Activated T-cell treated with anti-CD3 and anti-CD28 coated beads, Interleukin-2, amount 50 U/mL, for 72 hours (primary cell): Measurements from ENCODE around the gene ERCC6. TPM values are rescaled to one million over a fixed set of nuclear protein-coding genes. Genes with fewer than 3 reads are reported as not detected.

ENCODE experiments used
- ATAC-seq, 2 donors: fragments of 150-1000 bp; cut with Tn5 transposase; replicated peaks in 1 of 2; 2 replicates each; pipeline ENCODE4 v1.10.0; 2021; ENCODE audit warnings: moderate library complexity in 2 of 2, mild to moderate bottlenecking in 1 of 2
- DNase-seq, 2 donors: peaks; one replicate each; pipeline ENCODE4 v3.0.0; 2021 to 2022; ENCODE audit warnings: mixed read lengths in 1 of 2
- H3K27ac Mint-ChIP-seq: one replicate; pipeline ENCODE4 v1.8.0; 2022; ENCODE audit warnings: mild to moderate bottlenecking, moderate library complexity, mixed read lengths
- H3K27me3 Mint-ChIP-seq: one replicate; pipeline ENCODE4 v1.8.0; 2022; ENCODE audit warnings: low read depth, mixed read lengths
- H3K36me3 Mint-ChIP-seq, 2 donors: one replicate each; pipeline ENCODE4 v1.8.0; 2022; ENCODE audit warnings: mixed read lengths in 2 of 2, mild to moderate bottlenecking in 1 of 2; ENCODE audit not compliant: insufficient read depth in 2 of 2
- H3K4me1 Mint-ChIP-seq: one replicate; pipeline ENCODE4 v1.8.0; 2022; ENCODE audit warnings: low read depth, mixed read lengths
- H3K4me3 Mint-ChIP-seq, 2 donors: one replicate each; pipeline ENCODE4 v1.8.0; 2022; ENCODE audit warnings: mild to moderate bottlenecking in 2 of 2, mixed read lengths in 2 of 2, moderate library complexity in 2 of 2
- H3K9me3 Mint-ChIP-seq, 2 donors: one replicate each; pipeline ENCODE4 v1.8.0; 2022; ENCODE audit warnings: mixed read lengths in 2 of 2
- total RNA-seq, 2 donors: library from RNA; stranded (reverse); gene quantifications; one replicate each; pipeline ENCODE4 v1.2.3, GENCODE V29; 2022

Gene ERCC6
- total RNA-seq, 2 donors from 2014 or later = 29.4 to 33.6 TPM

DNA sequence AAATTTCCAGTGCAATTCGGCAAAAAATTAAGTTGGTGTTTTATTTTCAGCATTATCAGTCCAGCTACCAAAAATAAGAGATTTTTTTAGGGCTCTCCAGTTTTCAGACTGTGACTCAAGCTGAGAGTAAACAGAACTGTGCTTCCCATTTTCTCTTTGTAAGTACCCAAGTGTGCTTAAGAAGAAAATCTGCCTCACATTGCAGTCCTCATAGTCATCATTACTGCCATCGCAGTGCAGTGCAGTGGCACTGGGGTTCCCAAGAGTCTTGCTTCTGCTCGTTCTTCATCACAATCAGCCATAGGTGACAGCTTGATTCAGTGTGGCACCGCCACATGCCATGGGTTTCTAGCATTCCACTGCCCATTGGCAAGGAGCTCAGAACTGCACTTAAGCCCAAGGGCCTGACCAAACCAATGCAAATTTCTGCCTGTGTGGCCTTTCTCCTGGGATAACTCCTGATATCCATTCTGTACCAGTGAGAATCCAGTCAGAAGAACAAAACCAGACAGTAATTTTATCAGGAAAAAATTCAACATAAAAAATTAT is 25.6 kb upstream of the ERCC6 start:
- Mint-ChIP-seq H3K4me1 (peaks cover 26% of the 10 kb centered on the region), H3K9me3 (peaks cover 2 to 3% of the 10 kb centered on the region in 2 donors), H3K4me3 (no peak overlapping the region), H3K36me3 (peaks cover 0 to 3% of the 10 kb centered on the region in 2 donors), H3K27me3 (peaks cover 36% of the 10 kb centered on the region), H3K27ac (no peak overlapping the region)
- ATAC-seq (no peak), DNase-seq (no peak)

GRCh38 chr10:49562893-49563292 is 24.0 kb upstream of the ERCC6 start:
- peaks cover 0 to 2% of the 10 kb centered on the region in 2 donors for H3K9me3 Mint-ChIP-seq
- no peak overlapping the region for H3K4me3 Mint-ChIP-seq
- no peak overlapping the region for H3K27ac Mint-ChIP-seq
- peaks cover 0 to 1% of the 10 kb centered on the region in 2 donors for H3K36me3 Mint-ChIP-seq
- DNase-seq (no peak), ATAC-seq (peak in 1 of 2 donors; percentile 58)
- peaks cover 10% of the 10 kb centered on the region for H3K4me1 Mint-ChIP-seq
- peaks cover 43% of the 10 kb centered on the region for H3K27me3 Mint-ChIP-seq

GRCh38 chr10:49560526-49560925 is 21.6 kb upstream of the ERCC6 start:
- Mint-ChIP-seq H3K4me1 (peaks cover 6% of the 10 kb centered on the region), H3K4me3 (no peak overlapping the region), H3K36me3 (peaks cover 0 to under 1% of the 10 kb centered on the region in 2 donors), H3K27ac (no peak overlapping the region), H3K9me3 (peaks cover 0 to 2% of the 10 kb centered on the region in 2 donors), H3K27me3 (peaks cover 28% of the 10 kb centered on the region)
- DNase-seq (no peak), ATAC-seq (no peak)

GRCh38 chr10:49559476-49559875 is 20.6 kb upstream of the ERCC6 start:
- Mint-ChIP-seq H3K4me3 (no peak overlapping the region), H3K27ac (no peak overlapping the region), H3K36me3 (peaks cover 0 to 2% of the 10 kb centered on the region in 2 donors), H3K27me3 (peaks cover 22% of the 10 kb centered on the region), H3K4me1 (peaks cover 6% of the 10 kb centered on the region), H3K9me3 (peaks cover 1 to 2% of the 10 kb centered on the region in 2 donors)
- ATAC-seq = no peak
- DNase-seq = no peak

DNA sequence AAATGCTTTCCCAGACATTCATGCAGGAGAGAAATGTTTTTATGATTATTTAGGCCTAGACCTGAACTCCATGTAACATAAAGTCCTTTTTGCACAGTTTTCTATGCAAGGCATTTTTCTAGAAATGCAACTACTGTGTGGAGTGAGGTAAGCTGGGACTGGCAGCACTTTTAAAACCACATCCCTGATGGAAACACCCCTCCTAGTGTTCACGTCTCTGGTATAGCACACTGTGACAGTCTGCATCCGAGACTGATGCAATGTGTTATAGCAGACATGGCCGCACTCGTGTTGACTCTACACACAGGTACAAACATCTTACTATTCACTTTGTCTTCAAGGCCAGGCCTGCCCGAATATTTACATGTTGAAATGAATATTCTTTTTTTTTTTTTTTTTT is 19.3 kb upstream of the ERCC6 start:
- no peak overlapping the region for H3K27ac Mint-ChIP-seq
- H3K4me3 Mint-ChIP-seq = no peak overlapping the region
- ATAC-seq (no peak), DNase-seq (no peak)
- H3K9me3 Mint-ChIP-seq = peaks cover 2 to 4% of the 10 kb centered on the region in 2 donors
- peaks cover 6% of the 10 kb centered on the region for H3K4me1 Mint-ChIP-seq
- H3K36me3 Mint-ChIP-seq = peaks cover 0 to 2% of the 10 kb centered on the region in 2 donors
- H3K27me3 Mint-ChIP-seq = peaks cover 35% of the 10 kb centered on the region

- Mint-ChIP-seq H3K4me3 (no peak overlapping the region), H3K9me3 (peaks cover 2 to 4% of the 10 kb centered on the region in 2 donors), H3K27me3 (peaks cover 40% of the 10 kb centered on the region), H3K36me3 (peaks cover 0 to 2% of the 10 kb centered on the region in 2 donors), H3K27ac (no peak overlapping the region), H3K4me1 (peaks cover 3% of the 10 kb centered on the region)
- DNase-seq (no peak), ATAC-seq (no peak)
These were observed 18.8 kb upstream of the ERCC6 start for GRCh38 chr10:49557681-49558080.

DNA sequence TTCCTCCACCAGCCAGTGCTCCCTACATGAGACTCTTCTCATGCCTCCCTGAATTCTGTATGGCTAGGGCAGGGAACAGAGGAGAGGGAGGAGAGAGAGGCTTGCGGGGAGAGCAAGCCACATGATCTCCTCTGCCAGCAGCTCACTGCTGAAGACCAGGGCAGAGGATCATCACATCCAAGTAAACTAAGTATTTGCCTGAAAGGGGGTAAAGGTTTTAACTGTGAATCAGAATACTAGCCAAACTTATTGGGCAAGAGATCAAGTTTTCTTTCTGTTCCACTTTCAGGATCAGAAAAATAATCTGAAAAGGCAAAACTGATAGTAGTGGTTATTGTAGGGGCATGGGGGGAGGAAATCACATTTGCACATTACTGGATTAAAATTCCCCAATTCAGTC is 17.8 kb upstream of the ERCC6 start:
- Mint-ChIP-seq H3K4me3 (no peak overlapping the region), H3K27ac (no peak overlapping the region), H3K36me3 (peaks cover 0 to 2% of the 10 kb centered on the region in 2 donors), H3K9me3 (peaks cover 2 to 4% of the 10 kb centered on the region in 2 donors), H3K27me3 (peaks cover 44% of the 10 kb centered on the region), H3K4me1 (no peaks in the 10 kb centered on the region)
- ATAC-seq (no peak), DNase-seq (no peak)

GRCh38 chr10:49552277-49552676 is 13.4 kb upstream of the ERCC6 start:
- no peak overlapping the region for H3K4me3 Mint-ChIP-seq
- DNase-seq = no peak
- H3K4me1 Mint-ChIP-seq = no peaks in the 10 kb centered on the region
- no peak overlapping the region for H3K27ac Mint-ChIP-seq
- no peak for ATAC-seq
- peaks cover 0 to 2% of the 10 kb centered on the region in 2 donors for H3K36me3 Mint-ChIP-seq
- peaks cover 2 to 3% of the 10 kb centered on the region in 2 donors for H3K9me3 Mint-ChIP-seq
- H3K27me3 Mint-ChIP-seq = peaks cover 39% of the 10 kb centered on the region

DNA sequence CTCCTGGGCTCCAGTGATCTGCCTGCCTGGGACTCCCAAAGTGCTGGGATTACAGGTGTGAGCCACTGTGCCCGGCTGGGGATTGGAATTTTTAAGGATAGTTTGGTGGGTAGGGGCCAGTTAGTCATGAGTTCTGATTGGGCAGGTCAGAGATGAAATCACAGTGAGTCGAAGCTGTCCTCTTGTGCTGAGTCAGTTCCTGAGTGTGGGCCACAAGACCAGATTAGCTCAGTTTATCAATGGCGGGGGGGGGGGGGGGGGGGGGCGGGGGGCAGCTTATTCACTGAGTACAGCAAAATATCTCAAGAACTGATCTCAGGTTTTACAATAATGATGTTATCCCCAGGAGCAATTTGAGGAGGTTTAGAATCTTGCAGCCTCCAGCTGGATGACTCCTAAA is 11.6 kb upstream of the ERCC6 start:
- H3K36me3 Mint-ChIP-seq = peaks cover 0 to 2% of the 10 kb centered on the region in 2 donors

GRCh38 chr10:49549640-49550346 is 10.9 kb upstream of the ERCC6 start:
- H3K36me3 Mint-ChIP-seq = no peaks in the 10 kb centered on the region
- peaks cover 2 to 3% of the 10 kb centered on the region in 2 donors for H3K9me3 Mint-ChIP-seq
- DNase-seq (no peak), ATAC-seq (no peak)
- H3K4me1 Mint-ChIP-seq = no peaks in the 10 kb centered on the region
- H3K4me3 Mint-ChIP-seq = no peak overlapping the region
- peaks cover 39% of the 10 kb centered on the region for H3K27me3 Mint-ChIP-seq
- H3K27ac Mint-ChIP-seq = no peak overlapping the region

More for the DNA sequence above, 11.6 kb upstream of the ERCC6 start:
- Mint-ChIP-seq H3K27ac (no peak overlapping the region), H3K4me3 (no peak overlapping the region), H3K4me1 (no peaks in the 10 kb centered on the region), H3K9me3 (peaks cover 2 to 3% of the 10 kb centered on the region in 2 donors), H3K27me3 (peaks cover 39% of the 10 kb centered on the region)
- no peak for ATAC-seq
- DNase-seq = no peak

DNA sequence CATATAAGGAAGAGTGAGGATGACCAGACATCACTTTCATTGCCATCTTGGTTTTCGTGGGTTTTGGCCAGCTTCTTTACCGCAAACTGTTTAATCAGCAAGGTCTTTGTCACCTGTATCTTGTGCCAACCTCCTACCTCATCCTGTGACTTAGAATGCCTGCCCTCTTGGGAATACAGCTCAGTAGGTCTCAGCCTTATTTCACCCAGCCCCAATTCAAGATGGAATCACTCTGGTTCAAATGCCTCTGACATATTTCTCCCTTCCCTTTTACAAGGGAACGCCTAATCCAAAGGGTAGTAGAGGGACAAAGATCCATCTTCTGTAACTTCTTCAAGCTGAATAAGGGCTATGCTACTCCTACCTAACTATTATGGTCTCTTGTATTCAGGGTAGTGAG is 4.7 kb upstream of the ERCC6 start:
- DNase-seq (no peak), ATAC-seq (no peak)
- Mint-ChIP-seq H3K9me3 (peaks cover 3 to 6% of the 10 kb centered on the region in 2 donors), H3K27me3 (peaks cover 32% of the 10 kb centered on the region), H3K4me3 (no peak overlapping the region), H3K36me3 (peaks cover 0 to 1% of the 10 kb centered on the region in 2 donors), H3K27ac (no peak overlapping the region), H3K4me1 (peaks cover 18% of the 10 kb centered on the region)

DNA sequence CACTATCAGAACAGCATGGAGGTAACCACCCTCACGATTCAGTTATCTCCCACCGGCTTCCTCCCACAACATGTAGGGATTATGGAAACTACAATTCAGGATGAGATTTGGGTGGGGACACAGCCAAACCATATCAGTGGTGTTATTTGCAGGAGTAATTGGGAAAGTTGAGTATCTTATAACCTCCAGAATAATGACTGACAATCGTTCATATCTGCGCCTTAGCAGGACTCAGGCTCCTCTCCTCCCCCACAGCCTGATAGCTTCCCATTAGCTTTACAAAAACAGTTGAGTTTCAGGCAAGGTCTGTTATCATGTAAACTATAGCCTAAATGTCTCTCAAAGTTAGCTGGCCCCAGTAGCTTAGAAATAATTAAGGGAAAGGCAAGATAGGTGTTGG is 3.4 kb upstream of the ERCC6 start:
- peaks cover 3 to 6% of the 10 kb centered on the region in 2 donors for H3K9me3 Mint-ChIP-seq
- H3K4me1 Mint-ChIP-seq = peaks cover 27% of the 10 kb centered on the region
- DNase-seq = no peak
- H3K27me3 Mint-ChIP-seq = peaks cover 32% of the 10 kb centered on the region
- no peak overlapping the region for H3K27ac Mint-ChIP-seq
- no peak overlapping the region for H3K4me3 Mint-ChIP-seq
- peaks cover 0 to 1% of the 10 kb centered on the region in 2 donors for H3K36me3 Mint-ChIP-seq
- ATAC-seq = no peak

- Mint-ChIP-seq H3K9me3 (peaks cover 3 to 6% of the 10 kb centered on the region in 2 donors), H3K36me3 (peaks cover 0 to 1% of the 10 kb centered on the region in 2 donors), H3K4me3 (no peak overlapping the region), H3K27ac (no peak overlapping the region), H3K4me1 (peaks cover 29% of the 10 kb centered on the region), H3K27me3 (peaks cover 32% of the 10 kb centered on the region)
- DNase-seq (no peak), ATAC-seq (no peak)
These were observed 2.8 kb upstream of the ERCC6 start for GRCh38 chr10:49541762-49542161.
